Effector memory CD8-positive, alpha-beta T cell (primary cell): Measurements from ENCODE around the gene PGBD5.
"Not testable (repeated sequence)": the region's sequence is repeated elsewhere in the genome, so short reads cannot be mapped to it uniquely, and the experiment has no call there.

ENCODE experiments used
- ATAC-seq: fragments of 150-1000 bp; cut with Tn5 transposase; replicated peaks from 2 replicates; pipeline ENCODE4 v1.10.0; 2021; ENCODE audit warnings: mild to moderate bottlenecking, moderate library complexity
- DNase-seq, 3 experiments: peaks; one replicate each; pipeline ENCODE4 v3.0.0; 2021
- H3K27ac Mint-ChIP-seq, 2 donors: one replicate each; pipeline ENCODE4 v1.8.0; 2022; ENCODE audit warnings: mild to moderate bottlenecking in 2 of 2, mixed read lengths in 2 of 2, moderate library complexity in 2 of 2
- H3K27me3 Mint-ChIP-seq, 2 donors: one replicate each; pipeline ENCODE4 v1.8.0; 2022; ENCODE audit warnings: mixed read lengths in 2 of 2
- H3K36me3 Mint-ChIP-seq: one replicate; pipeline ENCODE4 v1.8.0; 2022; ENCODE audit warnings: mild to moderate bottlenecking, moderate library complexity, mixed read lengths; ENCODE audit not compliant: insufficient read depth
- H3K4me1 Mint-ChIP-seq, 2 donors: one replicate each; pipeline ENCODE4 v1.8.0; 2022; ENCODE audit warnings: low read depth in 2 of 2, mixed read lengths in 2 of 2
- H3K4me3 Mint-ChIP-seq, 2 donors: one replicate each; pipeline ENCODE4 v1.8.0; 2022; ENCODE audit warnings: mild to moderate bottlenecking in 2 of 2, mixed read lengths in 2 of 2, moderate library complexity in 2 of 2
- H3K9me3 Mint-ChIP-seq, 2 donors: one replicate each; pipeline ENCODE4 v1.8.0; 2022; ENCODE audit warnings: mixed read lengths in 2 of 2

Gene PGBD5

DNA sequence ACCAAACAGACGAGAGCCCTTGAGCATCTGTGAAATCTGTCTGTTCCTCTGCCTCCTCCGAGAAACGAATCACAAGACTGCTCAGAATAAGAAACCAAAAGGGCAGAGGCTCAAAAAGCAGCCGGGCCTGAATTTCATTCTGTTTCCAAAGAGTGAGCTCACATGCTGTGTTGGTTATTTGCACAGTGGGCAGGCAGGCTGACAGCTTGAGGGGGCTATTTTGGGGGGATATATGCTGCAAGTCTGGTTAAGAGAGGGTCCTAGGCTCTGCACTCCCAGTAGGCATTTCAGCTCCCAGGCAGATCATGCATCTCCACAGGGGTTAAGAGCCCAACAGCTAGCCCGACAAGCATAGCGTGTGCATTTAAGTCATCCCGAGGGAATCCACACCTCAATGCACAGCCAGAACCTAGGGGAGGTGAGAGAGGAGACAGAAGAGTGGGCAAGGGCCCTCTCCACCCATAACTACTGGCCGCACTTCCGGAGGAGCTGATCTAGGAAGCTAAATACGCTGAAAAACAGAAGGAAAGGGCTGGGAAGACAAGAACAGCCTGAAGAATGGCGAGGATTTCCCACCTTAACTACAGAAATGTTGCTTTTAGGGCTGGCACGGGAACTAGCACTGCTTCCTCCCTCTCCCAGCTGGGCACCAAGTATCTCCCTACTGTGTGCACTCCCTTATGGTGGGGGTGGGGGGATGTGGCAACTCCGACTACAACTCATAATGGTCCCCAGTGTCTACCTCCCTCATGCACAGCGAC is 3.7 kb downstream of the PGBD5 start:
- no peak for ATAC-seq
- Mint-ChIP-seq H3K27ac (no peak overlapping the region), H3K9me3 (peaks cover 2 to 8% of the 10 kb centered on the region in 2 donors), H3K4me3 (no peak overlapping the region), H3K4me1 (peaks cover 9 to 12% of the 10 kb centered on the region in 2 donors), H3K36me3 (no peaks in the 10 kb centered on the region), H3K27me3 (peaks cover 60 to 82% of the 10 kb centered on the region in 2 donors)
- no peak for DNase-seq

- H3K27me3 Mint-ChIP-seq, result peaks cover 61 to 81% of the 10 kb centered on the region in 2 donors
- H3K27ac Mint-ChIP-seq, result no peak overlapping the region
- H3K4me1 Mint-ChIP-seq, result peaks cover 6% of the 10 kb centered on the region in 2 donors
- H3K4me3 Mint-ChIP-seq, result no peak overlapping the region
- H3K36me3 Mint-ChIP-seq, result no peaks in the 10 kb centered on the region
- H3K9me3 Mint-ChIP-seq, result no peaks in the 10 kb centered on the region
- DNase-seq, result no peak
- ATAC-seq, result no peak
These were observed 4.7 kb downstream of the PGBD5 start for GRCh38 chr1:230421481-230421880.

DNA sequence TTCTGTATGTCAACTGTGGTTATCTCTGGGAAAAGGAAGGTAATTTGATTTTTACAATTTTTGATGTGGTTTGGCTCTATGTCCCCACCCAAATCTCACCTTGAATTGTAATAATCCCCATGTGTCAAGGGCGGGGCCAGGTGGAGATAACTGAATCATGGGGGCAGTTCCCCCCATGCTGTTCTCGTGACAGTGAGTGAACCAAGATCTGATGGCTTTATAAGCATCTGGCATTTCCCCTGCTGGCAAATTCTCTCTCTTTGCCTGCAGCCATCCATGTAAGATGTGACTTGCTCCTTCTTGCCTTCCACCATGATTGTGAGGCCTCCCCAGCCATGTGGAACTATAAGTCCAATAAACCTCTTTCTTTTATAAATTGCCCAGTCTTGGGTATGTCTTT is 5.8 kb downstream of the PGBD5 start:
- not testable (repeated sequence) for H3K4me3 Mint-ChIP-seq, H3K36me3 Mint-ChIP-seq, ATAC-seq, H3K9me3 Mint-ChIP-seq, H3K27ac Mint-ChIP-seq, H3K4me1 Mint-ChIP-seq, DNase-seq
- peaks cover 71 to 91% of the 10 kb centered on the region in 2 donors for H3K27me3 Mint-ChIP-seq

DNA sequence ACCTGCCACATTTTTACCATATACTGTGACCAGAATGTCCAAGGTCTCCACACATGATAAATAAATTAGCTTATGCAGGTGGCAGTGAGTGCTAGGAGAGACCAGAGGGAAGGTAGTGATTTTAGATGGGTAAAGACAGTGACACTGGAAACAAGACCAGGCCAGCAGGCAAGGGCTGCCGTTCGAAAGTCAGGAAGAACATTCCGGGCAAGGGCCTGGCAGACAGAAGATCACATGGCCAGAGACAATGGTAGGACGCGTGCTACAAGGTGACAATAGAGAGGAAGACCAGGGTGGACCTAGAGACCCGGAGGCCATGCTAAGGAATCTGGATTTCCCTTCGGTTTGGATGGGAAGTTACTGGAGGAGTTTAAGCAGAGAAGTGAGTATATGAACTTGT is 9.7 kb downstream of the PGBD5 start:
- Mint-ChIP-seq H3K36me3 (no peaks in the 10 kb centered on the region), H3K4me3 (no peak overlapping the region), H3K27ac (no peak overlapping the region), H3K27me3 (peaks cover 56 to 82% of the 10 kb centered on the region in 2 donors), H3K4me1 (no peaks in the 10 kb centered on the region), H3K9me3 (no peaks in the 10 kb centered on the region)
- ATAC-seq (no peak), DNase-seq (no peak)

DNA sequence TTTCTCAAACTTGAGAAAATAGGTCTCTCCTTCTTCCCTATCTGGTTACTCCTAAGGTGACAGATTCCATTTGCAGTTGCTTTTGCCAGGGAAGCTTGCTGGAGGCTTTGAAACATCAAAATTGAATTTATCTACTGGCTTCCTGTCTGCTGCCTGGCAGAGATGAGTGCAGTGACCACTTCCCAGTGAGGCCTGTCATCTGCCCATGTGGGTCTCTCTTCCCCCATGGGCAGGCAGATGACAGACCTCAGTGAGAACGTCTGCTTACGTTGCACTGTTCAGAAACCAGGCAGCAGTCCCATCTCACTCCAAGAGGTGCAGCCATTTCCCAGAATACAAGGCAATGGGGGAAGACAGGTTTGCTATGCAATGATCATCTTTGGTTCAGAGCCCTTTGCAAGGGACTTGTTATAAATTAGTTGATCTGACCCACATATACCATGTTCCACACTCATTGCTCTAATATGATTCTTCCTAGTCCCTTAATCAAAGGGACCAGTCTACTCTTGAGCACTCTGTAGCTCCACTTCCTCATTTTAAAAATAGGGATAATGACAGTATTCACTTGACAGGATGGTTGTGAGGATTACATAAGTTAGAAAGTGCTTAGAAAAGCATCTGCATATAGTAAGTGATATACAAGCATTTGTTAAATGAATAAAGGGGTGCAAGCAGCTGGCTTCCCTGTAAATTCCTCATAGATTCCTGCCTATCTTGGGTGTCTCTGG is 10.6 kb downstream of the PGBD5 start:
- H3K36me3 Mint-ChIP-seq, result no peaks in the 10 kb centered on the region
- no peak for ATAC-seq
- no peaks in the 10 kb centered on the region for H3K4me1 Mint-ChIP-seq
- DNase-seq, result no peak
- H3K27me3 Mint-ChIP-seq, result peaks cover 64 to 89% of the 10 kb centered on the region in 2 donors
- H3K4me3 Mint-ChIP-seq, result no peak overlapping the region
- no peaks in the 10 kb centered on the region for H3K9me3 Mint-ChIP-seq
- H3K27ac Mint-ChIP-seq, result no peak overlapping the region

DNA sequence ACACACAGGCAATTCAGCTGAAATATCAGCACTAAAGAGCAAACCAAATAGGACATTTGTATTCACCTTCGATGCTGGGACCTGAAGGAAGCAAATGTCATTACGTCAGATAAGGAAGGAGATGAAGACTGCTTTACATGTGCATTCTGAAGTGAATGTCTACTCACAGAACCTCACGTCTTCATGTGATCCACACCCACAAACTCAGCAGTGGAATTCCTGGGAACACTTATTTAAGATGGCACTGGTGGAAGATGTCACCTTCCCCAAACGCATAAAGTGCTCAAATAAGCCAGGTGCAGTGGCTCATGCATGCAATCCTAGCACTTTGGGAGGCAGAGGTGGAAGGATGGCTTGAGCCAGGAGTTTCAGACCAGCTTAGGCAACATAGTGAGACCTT is 11.4 kb downstream of the PGBD5 start:
- Mint-ChIP-seq H3K27me3 (peaks cover 67 to 89% of the 10 kb centered on the region in 2 donors), H3K27ac (no peak overlapping the region), H3K4me1 (no peaks in the 10 kb centered on the region), H3K4me3 (no peak overlapping the region), H3K9me3 (no peaks in the 10 kb centered on the region), H3K36me3 (no peaks in the 10 kb centered on the region)
- DNase-seq (no peak), ATAC-seq (no peak)

DNA sequence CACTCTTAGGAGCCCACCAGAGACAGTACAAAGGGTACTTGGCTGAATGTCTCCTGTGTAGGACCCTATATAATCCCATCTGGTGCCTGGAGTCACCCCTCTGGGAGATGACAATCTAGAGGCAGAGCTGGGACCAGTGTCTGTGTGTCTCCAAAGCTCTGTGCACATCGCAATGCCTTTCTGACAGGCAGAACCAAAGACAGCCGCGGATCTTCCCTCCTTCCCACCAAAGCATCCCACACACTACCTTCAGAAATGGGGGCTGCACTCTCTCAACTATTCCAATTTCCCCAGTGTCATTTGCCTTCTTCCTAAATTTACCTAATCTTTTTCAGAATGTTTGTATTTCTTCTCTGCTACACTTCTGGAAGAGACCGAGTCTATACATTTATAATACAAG is 12.0 kb downstream of the PGBD5 start:
- Mint-ChIP-seq H3K4me3 (no peak overlapping the region), H3K36me3 (no peaks in the 10 kb centered on the region), H3K27me3 (peaks cover 71 to 83% of the 10 kb centered on the region in 2 donors), H3K27ac (no peak overlapping the region), H3K4me1 (no peaks in the 10 kb centered on the region), H3K9me3 (no peaks in the 10 kb centered on the region)
- DNase-seq (no peak), ATAC-seq (no peak)

- Mint-ChIP-seq H3K4me3 (no peak overlapping the region), H3K36me3 (no peaks in the 10 kb centered on the region), H3K27me3 (peaks cover 67 to 72% of the 10 kb centered on the region in 2 donors), H3K9me3 (no peaks in the 10 kb centered on the region), H3K4me1 (no peaks in the 10 kb centered on the region), H3K27ac (no peak overlapping the region)
- ATAC-seq (no peak), DNase-seq (no peak)
These were observed 13.1 kb downstream of the PGBD5 start for GRCh38 chr1:230413061-230413460.

DNA sequence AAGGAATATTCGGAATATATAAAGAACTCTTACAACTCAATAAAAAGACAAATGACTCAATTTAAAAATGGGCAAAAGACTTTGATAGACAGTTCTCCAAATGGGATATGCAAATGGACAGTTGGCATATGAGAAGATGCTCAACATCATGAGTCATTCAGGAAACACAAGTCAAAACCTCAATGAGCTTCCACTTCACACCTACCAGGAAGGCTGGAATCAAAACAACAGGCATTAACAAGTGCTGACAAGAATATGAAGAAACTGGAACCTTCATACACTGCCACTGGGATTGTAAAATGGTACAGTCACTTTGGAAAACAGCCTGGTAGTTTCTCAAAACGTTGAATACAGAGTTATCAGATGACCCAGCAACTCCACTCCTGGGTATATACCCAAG is 17.2 kb downstream of the PGBD5 start:
- peaks cover 32 to 46% of the 10 kb centered on the region in 2 donors for H3K27me3 Mint-ChIP-seq

DNA sequence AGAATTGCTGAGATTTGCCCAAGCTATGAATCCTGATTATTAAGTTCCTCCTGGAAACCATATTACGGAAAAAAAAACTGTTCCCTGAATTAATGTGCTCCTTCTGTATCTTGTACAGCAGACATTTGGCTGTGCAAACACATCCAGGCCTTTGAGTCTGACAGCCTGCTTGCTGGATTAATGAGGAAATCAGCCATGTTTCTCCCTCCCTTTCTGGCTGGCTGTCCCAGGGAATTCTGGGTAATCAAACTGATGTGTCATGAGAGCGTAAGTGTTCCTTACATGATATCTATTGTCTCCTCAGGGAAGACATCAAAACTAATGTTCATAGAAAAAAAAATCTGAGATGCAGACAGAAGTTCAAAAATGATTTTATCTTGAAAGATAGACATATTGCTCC is 18.8 kb downstream of the PGBD5 start:
- Mint-ChIP-seq H3K27me3 (peaks cover 44 to 52% of the 10 kb centered on the region in 2 donors), H3K4me3 (no peak overlapping the region), H3K9me3 (no peaks in the 10 kb centered on the region), H3K27ac (no peak overlapping the region), H3K36me3 (no peaks in the 10 kb centered on the region), H3K4me1 (no peaks in the 10 kb centered on the region)
- ATAC-seq (no peak), DNase-seq (no peak)

More for the DNA sequence above, 17.2 kb downstream of the PGBD5 start:
- Mint-ChIP-seq H3K27ac (no peak overlapping the region), H3K36me3 (no peaks in the 10 kb centered on the region), H3K4me3 (no peak overlapping the region), H3K9me3 (no peaks in the 10 kb centered on the region), H3K4me1 (no peaks in the 10 kb centered on the region)
- ATAC-seq, result no peak
- DNase-seq, result no peak

GRCh38 chr1:230406727-230407126 is 19.4 kb downstream of the PGBD5 start:
- peaks cover 42 to 50% of the 10 kb centered on the region in 2 donors for H3K27me3 Mint-ChIP-seq
- not testable (repeated sequence) for H3K27ac Mint-ChIP-seq, H3K4me3 Mint-ChIP-seq, H3K9me3 Mint-ChIP-seq, DNase-seq, H3K36me3 Mint-ChIP-seq, H3K4me1 Mint-ChIP-seq, ATAC-seq

DNA sequence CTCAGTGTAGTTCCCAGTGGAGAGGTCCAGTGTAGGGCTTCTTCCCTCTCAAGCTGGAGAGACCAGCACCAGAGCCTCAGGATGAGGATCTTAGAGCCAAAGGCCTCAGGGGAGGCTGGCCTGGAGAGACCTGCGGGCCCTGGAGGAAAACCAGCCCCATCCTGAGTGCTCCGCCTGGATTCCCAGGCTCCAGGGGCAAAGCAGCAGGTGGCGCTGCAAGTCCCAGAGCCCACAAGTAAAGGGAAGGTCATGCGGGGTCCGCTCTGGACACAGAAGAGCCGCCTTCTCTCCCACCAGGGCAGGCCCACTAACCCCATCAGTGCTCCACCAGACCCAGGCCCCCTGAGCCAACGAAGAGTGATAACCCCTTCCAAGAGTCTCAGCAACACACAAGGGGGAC is 22.7 kb downstream of the PGBD5 start:
- DNase-seq (no peak), ATAC-seq (no peak)
- peaks cover 41 to 62% of the 10 kb centered on the region in 2 donors for H3K27me3 Mint-ChIP-seq
- no peaks in the 10 kb centered on the region for H3K36me3 Mint-ChIP-seq
- H3K27ac Mint-ChIP-seq, result no peak overlapping the region
- no peaks in the 10 kb centered on the region for H3K4me1 Mint-ChIP-seq
- no peak overlapping the region for H3K4me3 Mint-ChIP-seq
- H3K9me3 Mint-ChIP-seq, result no peaks in the 10 kb centered on the region

DNA sequence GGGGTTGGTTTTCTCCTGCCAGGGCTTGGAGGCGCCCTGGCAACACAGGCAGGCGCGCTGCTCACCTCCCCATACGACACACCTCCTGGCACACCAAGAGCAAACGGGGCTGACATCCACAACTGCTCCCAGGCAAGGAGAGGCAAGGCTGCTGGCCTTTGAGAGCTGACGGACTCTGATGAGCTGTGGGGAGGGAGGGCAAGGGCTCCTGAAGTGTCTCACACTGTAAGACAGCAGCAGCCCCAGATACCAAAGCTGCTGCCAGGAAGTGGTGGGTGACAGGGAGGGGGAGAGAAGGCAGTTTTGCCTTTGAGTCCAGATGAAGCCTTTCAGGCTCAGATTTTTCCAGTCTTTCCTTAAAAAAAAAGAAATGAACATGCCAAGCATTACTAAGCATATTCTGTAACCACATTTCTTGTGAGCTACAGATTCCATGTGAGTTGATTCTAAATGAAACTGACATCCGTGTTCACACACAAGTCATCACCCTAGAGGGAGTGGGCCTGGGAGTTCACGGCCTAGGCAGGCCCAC is 24.3 kb downstream of the PGBD5 start:
- no peak for DNase-seq
- Mint-ChIP-seq H3K27me3 (peaks cover 54 to 68% of the 10 kb centered on the region in 2 donors), H3K9me3 (no peaks in the 10 kb centered on the region), H3K36me3 (no peaks in the 10 kb centered on the region), H3K4me1 (no peaks in the 10 kb centered on the region), H3K27ac (no peak overlapping the region), H3K4me3 (no peak overlapping the region)
- no peak for ATAC-seq

DNA sequence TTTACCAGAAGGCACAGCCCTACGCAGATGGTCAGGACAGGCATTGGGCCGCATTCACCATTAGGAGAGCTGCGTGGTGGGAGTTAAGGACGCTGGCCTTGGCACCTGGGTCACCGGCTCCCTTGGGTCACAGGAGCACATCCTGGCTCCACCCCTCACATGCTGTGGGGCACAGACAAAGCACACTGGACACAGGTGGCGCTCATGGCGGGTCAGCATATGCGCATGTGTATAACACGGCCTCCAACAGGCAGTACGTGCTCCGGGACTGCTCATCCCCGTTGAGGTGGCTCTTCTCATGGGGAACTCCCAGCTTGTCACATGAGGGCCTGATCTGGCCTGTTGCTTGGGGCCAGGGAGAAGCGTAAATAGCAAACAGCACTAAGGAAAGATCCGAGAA is 25.0 kb downstream of the PGBD5 start:
- Mint-ChIP-seq H3K9me3 (no peaks in the 10 kb centered on the region), H3K27me3 (peaks cover 59 to 74% of the 10 kb centered on the region in 2 donors), H3K27ac (no peak overlapping the region), H3K4me3 (no peak overlapping the region), H3K36me3 (no peaks in the 10 kb centered on the region), H3K4me1 (no peaks in the 10 kb centered on the region)
- no peak for ATAC-seq
- no peak for DNase-seq
